Measurements from ENCODE around the gene ERRFI1.

DNA sequence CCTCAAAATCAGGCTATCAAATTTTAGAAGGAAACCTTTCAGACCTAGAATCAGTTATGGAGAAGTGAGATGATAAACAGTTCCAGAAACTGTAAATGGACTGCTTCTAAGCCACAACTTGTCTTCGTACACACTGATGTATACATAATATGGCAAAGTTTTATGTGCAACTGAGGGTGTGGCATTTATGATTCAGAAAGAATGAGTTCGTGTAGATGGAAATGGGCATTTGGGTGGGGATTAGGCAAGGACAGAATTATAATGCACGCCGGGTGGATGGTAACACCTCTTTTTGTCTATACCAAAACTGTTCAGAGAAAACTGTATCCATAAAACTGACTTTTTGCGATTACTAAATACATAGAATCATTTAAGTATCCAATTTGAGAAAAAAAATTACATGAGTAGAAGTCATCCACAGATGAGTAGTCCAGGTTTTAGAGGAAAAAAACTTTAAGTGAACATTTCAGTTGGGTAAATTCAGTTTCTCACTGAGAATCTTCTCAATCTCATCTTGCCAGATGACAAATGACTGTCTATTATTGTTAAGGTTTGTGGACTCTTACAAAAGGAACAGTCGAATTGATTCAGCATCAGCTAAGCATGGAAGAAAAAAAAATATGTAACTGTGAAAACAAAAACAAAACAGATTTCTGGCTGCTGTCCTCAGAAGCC, 22.5 kb downstream of the ERRFI1 start:
- TF ChIP-seq, protein P1, sequence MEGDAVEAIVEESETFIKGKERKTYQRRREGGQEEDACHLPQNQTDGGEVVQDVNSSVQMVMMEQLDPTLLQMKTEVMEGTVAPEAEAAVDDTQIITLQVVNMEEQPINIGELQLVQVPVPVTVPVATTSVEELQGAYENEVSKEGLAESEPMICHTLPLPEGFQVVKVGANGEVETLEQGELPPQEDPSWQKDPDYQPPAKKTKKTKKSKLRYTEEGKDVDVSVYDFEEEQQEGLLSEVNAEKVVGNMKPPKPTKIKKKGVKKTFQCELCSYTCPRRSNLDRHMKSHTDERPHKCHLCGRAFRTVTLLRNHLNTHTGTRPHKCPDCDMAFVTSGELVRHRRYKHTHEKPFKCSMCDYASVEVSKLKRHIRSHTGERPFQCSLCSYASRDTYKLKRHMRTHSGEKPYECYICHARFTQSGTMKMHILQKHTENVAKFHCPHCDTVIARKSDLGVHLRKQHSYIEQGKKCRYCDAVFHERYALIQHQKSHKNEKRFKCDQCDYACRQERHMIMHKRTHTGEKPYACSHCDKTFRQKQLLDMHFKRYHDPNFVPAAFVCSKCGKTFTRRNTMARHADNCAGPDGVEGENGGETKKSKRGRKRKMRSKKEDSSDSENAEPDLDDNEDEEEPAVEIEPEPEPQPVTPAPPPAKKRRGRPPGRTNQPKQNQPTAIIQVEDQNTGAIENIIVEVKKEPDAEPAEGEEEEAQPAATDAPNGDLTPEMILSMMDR (IDR thresholded peaks at IDR 0.05 in 8 of 11, conservative IDR thresholded peaks at IDR 0.05 in 3 of 11), result no peak
- TF ChIP-seq POLR2A (IDR thresholded peaks at IDR 0.05) (no peak), POLR2AphosphoS5 (IDR thresholded peaks at IDR 0.05) (no peak)

Measured in spleen (tissue), 7 donors.